ENCODE measurements around the gene GFPT1.
A peak's percentile ranks its signal among the peaks of the same experiment; 100 is the strongest.

GFPT1 gene

GRCh38 chr2:69386789-69387734 is at the start of gene GFPT1 (continued):
- TF ChIP-seq ZNF544 (tag by site-specific recombination; IDR thresholded peaks at IDR 0.05) (no peak), OVOL3 (tag by site-specific recombination; IDR thresholded peaks at IDR 0.05) (no peak), ZNF785 (tag by site-specific recombination; IDR thresholded peaks at IDR 0.05) (no peak), ZNF24 (tag by site-specific recombination; IDR thresholded peaks at IDR 0.05) (no peak), ZNF514 (tag by site-specific recombination; IDR thresholded peaks at IDR 0.05) (no peak), ZNF707 (tag by site-specific recombination; IDR thresholded peaks at IDR 0.05) (no peak), SP7 (tag by site-specific recombination; IDR thresholded peaks at IDR 0.05) (no peak), ZNF354C (tag by site-specific recombination; IDR thresholded peaks at IDR 0.05; ENCODE audit: borderline replicate concordance, low read depth) (no peak), PBX3 (CRISPR knock-in tag; IDR thresholded peaks at IDR 0.05) (peak; percentile 98), ZNF311 (tag by site-specific recombination; IDR thresholded peaks at IDR 0.05; ENCODE audit: borderline replicate concordance) (no peak), ZNF658 (tag by site-specific recombination; IDR thresholded peaks at IDR 0.05) (no peak), ZNF350 (tag by site-specific recombination; IDR thresholded peaks at IDR 0.05) (no peak), ZNF175 (tag by site-specific recombination; IDR thresholded peaks at IDR 0.05) (no peak), ZBTB8A (tag by site-specific recombination; IDR thresholded peaks at IDR 0.05) (peak; percentile 94), SALL2 (tag by site-specific recombination; IDR thresholded peaks at IDR 0.05; ENCODE audit: borderline replicate concordance) (no peak), ZBTB21 (tag by site-specific recombination; IDR thresholded peaks at IDR 0.05) (no peak)
- TF ChIP-seq, protein P1, sequence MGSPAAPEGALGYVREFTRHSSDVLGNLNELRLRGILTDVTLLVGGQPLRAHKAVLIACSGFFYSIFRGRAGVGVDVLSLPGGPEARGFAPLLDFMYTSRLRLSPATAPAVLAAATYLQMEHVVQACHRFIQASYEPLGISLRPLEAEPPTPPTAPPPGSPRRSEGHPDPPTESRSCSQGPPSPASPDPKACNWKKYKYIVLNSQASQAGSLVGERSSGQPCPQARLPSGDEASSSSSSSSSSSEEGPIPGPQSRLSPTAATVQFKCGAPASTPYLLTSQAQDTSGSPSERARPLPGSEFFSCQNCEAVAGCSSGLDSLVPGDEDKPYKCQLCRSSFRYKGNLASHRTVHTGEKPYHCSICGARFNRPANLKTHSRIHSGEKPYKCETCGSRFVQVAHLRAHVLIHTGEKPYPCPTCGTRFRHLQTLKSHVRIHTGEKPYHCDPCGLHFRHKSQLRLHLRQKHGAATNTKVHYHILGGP (tag by site-specific recombination; IDR thresholded peaks at IDR 0.05), result no peak
- TF ChIP-seq, protein P2, sequence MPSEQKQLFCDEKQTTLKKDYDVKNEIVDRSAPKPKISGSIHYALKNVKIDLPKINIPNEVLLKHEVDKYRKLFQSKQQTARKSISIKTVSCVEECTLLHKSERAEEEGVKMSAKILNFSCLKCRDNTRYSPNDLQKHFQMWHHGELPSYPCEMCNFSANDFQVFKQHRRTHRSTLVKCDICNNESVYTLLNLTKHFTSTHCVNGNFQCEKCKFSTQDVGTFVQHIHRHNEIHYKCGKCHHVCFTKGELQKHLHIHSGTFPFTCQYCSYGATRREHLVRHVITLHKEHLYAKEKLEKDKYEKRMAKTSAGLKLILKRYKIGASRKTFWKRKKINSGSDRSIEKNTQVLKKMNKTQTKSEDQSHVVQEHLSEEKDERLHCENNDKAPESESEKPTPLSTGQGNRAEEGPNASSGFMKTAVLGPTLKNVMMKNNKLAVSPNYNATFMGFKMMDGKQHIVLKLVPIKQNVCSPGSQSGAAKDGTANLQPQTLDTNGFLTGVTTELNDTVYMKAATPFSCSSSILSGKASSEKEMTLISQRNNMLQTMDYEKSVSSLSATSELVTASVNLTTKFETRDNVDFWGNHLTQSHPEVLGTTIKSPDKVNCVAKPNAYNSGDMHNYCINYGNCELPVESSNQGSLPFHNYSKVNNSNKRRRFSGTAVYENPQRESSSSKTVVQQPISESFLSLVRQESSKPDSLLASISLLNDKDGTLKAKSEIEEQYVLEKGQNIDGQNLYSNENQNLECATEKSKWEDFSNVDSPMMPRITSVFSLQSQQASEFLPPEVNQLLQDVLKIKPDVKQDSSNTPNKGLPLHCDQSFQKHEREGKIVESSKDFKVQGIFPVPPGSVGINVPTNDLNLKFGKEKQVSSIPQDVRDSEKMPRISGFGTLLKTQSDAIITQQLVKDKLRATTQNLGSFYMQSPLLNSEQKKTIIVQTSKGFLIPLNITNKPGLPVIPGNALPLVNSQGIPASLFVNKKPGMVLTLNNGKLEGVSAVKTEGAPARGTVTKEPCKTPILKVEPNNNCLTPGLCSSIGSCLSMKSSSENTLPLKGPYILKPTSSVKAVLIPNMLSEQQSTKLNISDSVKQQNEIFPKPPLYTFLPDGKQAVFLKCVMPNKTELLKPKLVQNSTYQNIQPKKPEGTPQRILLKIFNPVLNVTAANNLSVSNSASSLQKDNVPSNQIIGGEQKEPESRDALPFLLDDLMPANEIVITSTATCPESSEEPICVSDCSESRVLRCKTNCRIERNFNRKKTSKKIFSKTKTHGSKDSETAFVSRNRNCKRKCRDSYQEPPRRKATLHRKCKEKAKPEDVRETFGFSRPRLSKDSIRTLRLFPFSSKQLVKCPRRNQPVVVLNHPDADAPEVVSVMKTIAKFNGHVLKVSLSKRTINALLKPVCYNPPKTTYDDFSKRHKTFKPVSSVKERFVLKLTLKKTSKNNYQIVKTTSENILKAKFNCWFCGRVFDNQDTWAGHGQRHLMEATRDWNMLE (tag by site-specific recombination; conservative IDR thresholded peaks at IDR 0.05; ENCODE audit: low read depth), result no peak
- TF ChIP-seq, protein P3, sequence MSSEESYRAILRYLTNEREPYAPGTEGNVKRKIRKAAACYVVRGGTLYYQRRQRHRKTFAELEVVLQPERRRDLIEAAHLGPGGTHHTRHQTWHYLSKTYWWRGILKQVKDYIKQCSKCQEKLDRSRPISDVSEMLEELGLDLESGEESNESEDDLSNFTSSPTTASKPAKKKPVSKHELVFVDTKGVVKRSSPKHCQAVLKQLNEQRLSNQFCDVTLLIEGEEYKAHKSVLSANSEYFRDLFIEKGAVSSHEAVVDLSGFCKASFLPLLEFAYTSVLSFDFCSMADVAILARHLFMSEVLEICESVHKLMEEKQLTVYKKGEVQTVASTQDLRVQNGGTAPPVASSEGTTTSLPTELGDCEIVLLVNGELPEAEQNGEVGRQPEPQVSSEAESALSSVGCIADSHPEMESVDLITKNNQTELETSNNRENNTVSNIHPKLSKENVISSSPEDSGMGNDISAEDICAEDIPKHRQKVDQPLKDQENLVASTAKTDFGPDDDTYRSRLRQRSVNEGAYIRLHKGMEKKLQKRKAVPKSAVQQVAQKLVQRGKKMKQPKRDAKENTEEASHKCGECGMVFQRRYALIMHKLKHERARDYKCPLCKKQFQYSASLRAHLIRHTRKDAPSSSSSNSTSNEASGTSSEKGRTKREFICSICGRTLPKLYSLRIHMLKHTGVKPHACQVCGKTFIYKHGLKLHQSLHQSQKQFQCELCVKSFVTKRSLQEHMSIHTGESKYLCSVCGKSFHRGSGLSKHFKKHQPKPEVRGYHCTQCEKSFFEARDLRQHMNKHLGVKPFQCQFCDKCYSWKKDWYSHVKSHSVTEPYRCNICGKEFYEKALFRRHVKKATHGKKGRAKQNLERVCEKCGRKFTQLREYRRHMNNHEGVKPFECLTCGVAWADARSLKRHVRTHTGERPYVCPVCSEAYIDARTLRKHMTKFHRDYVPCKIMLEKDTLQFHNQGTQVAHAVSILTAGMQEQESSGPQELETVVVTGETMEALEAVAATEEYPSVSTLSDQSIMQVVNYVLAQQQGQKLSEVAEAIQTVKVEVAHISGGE (tag by site-specific recombination; conservative IDR thresholded peaks at IDR 0.05; ENCODE audit: low read depth), result no peak
- TF ChIP-seq, protein P4, sequence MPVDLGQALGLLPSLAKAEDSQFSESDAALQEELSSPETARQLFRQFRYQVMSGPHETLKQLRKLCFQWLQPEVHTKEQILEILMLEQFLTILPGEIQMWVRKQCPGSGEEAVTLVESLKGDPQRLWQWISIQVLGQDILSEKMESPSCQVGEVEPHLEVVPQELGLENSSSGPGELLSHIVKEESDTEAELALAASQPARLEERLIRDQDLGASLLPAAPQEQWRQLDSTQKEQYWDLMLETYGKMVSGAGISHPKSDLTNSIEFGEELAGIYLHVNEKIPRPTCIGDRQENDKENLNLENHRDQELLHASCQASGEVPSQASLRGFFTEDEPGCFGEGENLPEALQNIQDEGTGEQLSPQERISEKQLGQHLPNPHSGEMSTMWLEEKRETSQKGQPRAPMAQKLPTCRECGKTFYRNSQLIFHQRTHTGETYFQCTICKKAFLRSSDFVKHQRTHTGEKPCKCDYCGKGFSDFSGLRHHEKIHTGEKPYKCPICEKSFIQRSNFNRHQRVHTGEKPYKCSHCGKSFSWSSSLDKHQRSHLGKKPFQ (tag by site-specific recombination; IDR thresholded peaks at IDR 0.05), result no peak
- TF ChIP-seq, protein P5, sequence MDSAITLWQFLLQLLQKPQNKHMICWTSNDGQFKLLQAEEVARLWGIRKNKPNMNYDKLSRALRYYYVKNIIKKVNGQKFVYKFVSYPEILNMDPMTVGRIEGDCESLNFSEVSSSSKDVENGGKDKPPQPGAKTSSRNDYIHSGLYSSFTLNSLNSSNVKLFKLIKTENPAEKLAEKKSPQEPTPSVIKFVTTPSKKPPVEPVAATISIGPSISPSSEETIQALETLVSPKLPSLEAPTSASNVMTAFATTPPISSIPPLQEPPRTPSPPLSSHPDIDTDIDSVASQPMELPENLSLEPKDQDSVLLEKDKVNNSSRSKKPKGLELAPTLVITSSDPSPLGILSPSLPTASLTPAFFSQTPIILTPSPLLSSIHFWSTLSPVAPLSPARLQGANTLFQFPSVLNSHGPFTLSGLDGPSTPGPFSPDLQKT (IDR thresholded peaks at IDR 0.05; ENCODE audit: borderline replicate concordance, low read depth, low read length), result no peak
- TF ChIP-seq, protein P6, sequence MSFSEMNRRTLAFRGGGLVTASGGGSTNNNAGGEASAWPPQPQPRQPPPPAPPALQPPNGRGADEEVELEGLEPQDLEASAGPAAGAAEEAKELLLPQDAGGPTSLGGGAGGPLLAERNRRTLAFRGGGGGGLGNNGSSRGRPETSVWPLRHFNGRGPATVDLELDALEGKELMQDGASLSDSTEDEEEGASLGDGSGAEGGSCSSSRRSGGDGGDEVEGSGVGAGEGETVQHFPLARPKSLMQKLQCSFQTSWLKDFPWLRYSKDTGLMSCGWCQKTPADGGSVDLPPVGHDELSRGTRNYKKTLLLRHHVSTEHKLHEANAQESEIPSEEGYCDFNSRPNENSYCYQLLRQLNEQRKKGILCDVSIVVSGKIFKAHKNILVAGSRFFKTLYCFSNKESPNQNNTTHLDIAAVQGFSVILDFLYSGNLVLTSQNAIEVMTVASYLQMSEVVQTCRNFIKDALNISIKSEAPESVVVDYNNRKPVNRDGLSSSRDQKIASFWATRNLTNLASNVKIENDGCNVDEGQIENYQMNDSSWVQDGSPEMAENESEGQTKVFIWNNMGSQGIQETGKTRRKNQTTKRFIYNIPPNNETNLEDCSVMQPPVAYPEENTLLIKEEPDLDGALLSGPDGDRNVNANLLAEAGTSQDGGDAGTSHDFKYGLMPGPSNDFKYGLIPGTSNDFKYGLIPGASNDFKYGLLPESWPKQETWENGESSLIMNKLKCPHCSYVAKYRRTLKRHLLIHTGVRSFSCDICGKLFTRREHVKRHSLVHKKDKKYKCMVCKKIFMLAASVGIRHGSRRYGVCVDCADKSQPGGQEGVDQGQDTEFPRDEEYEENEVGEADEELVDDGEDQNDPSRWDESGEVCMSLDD (tag by site-specific recombination; IDR thresholded peaks at IDR 0.05), result peak; percentile 54; the same call in 1 of the 2 replicates

Data from HEK293 (cell line).